HepG2 (cell line): ENCODE measurements around the gene MYLK. TPM values are rescaled to one million over a fixed set of nuclear protein-coding genes. Genes with fewer than 3 reads are reported as not detected.

Experiments used
- ATAC-seq: fragments of 200-7000 bp; cut with Tn5 transposase; 3 replicates; pipeline ENCODE4 v1.9.1; 2020; ENCODE audit warnings: mild to moderate bottlenecking, moderate library complexity
- BruUV-seq: library from RNA; stranded (reverse); fragments of 400-500 nt; replicated peaks from 2 replicates; lab custom pipeline; 2021; lab: Mats Ljungman, UMichigan
- CTCF ChIA-PET: fragments of 300-600 bp; formaldehyde crosslinking; extraction: SDS; loops from one replicate; lab custom pipeline; 2021; ENCODE audit warnings: low total read pairs, inconsistent platforms, low intra/inter-chr PET ratio; lab: Yijun Ruan, JAX
- POLR2A ChIA-PET: fragments of 350-600 bp; sonication (Branson Sonifier 250); formaldehyde crosslinking; loops from one replicate; lab custom pipeline; 2020; ENCODE audit warnings: antibody characterized with exemption, inconsistent platforms; lab: Yijun Ruan, JAX
- DNase-seq: peaks from one replicate; pipeline ENCODE4 v3.0.0-alpha.2; 2015; ENCODE audit warnings: low spot score
- FAIRE-seq: peaks from 3 replicates; lab custom pipeline; 2011; peaks lifted over from hg19 to GRCh38; lab: Jason Lieb, UNC
- H2AFZ ChIP-seq: one replicate; pipeline ENCODE4 v1.6.1; 2011; ENCODE audit warnings: low read length, inconsistent platforms
- H3K27ac ChIP-seq: fragments of 300-600 bp; 3 replicates; pipeline ENCODE4 v1.8.0; 2011; ENCODE audit warnings: mixed run types, mild to moderate bottlenecking, mixed read lengths, low read length, inconsistent platforms; ENCODE audit not compliant: insufficient read depth; ENCODE audit errors: extremely low read length
- H3K27me3 ChIP-seq, 2 experiments: fragments of 200-600 bp in 1 of 2; 2 replicates in 1 of 2; 3 replicates in 1 of 2; pipeline versions ENCODE4 v1.6.0 to v1.8.0; 2011; ENCODE audit warnings: low read length in 2 of 2, mild to moderate bottlenecking in 2 of 2, moderate library complexity in 2 of 2, inconsistent platforms in 1 of 2; ENCODE audit not compliant: insufficient read depth in 2 of 2, control insufficient read depth in 1 of 2
- H3K36me3 ChIP-seq, 2 experiments: fragments of 200-600 bp in 1 of 2; replicated peaks in 1 of 2; 2 replicates in 1 of 2; 3 replicates in 1 of 2; pipeline versions ENCODE4 v1.5.1 to v1.8.0; 2011; ENCODE audit warnings: low read length in 2 of 2, inconsistent platforms in 1 of 2; ENCODE audit not compliant: insufficient read depth in 2 of 2, control insufficient read depth in 1 of 2
- H3K4me1 ChIP-seq: 2 replicates; pipeline ENCODE4 v1.5.1; 2012; ENCODE audit warnings: low read length, inconsistent platforms; ENCODE audit not compliant: insufficient read depth
- H3K4me2 ChIP-seq: 2 replicates; pipeline ENCODE4 v1.6.0; 2011; ENCODE audit warnings: low read depth, low read length, inconsistent platforms
- H3K4me3 ChIP-seq, 3 experiments: fragments of 200-600 bp in 1 of 3; sonication (generic), shearing (Covaris generic) in 1 of 3; replicated peaks in 1 of 3; 2 replicates each; pipeline ENCODE4 v1.5.1; 2011 to 2016; ENCODE audit warnings: low read length in 3 of 3, inconsistent platforms in 2 of 3, low read depth in 2 of 3, mild to moderate bottlenecking in 2 of 3, control low read depth in 1 of 3, mixed read lengths in 1 of 3; ENCODE audit not compliant: insufficient read depth in 1 of 3
- H3K79me2 ChIP-seq: one replicate; pipeline ENCODE4 v1.6.1; 2011; ENCODE audit warnings: low read length, inconsistent platforms; ENCODE audit not compliant: insufficient read depth
- H3K9ac ChIP-seq: 2 replicates; pipeline ENCODE4 v1.6.0; 2011; ENCODE audit warnings: mild to moderate bottlenecking, low read depth, low read length, inconsistent platforms; ENCODE audit not compliant: insufficient read depth
- H3K9me3 ChIP-seq: 2 replicates; pipeline ENCODE4 v1.5.1; 2012; ENCODE audit warnings: mild to moderate bottlenecking, low read length
- H4K20me1 ChIP-seq: 2 replicates; pipeline ENCODE4 v1.6.0; 2011; ENCODE audit warnings: inconsistent platforms, mild to moderate bottlenecking, low read length, moderate library complexity; ENCODE audit not compliant: insufficient read depth
- WGBS: methylation state at CpG from one replicate; pipeline ENCODE4 v1.1.6; 2017; ENCODE audit warnings: low lambda C conversion rate; 5-methylcytosine and 5-hydroxymethylcytosine counted together
- in situ Hi-C: cut with HindIII; loops from 2 replicates; pipeline ENCODE4 v1.10.0; 2017; ENCODE audit warnings: low pct_unique_long_range_greater_than_20kb; ENCODE audit not compliant: extremely low pct_ligation_motif_present
- intact Hi-C: fragments of 100-400 bp; cut with micrococcal nuclease; formaldehyde crosslinking; loops from one replicate; pipeline ENCODE4 v1.10.0; 2022; ENCODE audit not compliant: unreplicated experiment
- polyA plus RNA-seq, 8 experiments: library from polyadenylated mRNA; depleted of rRNA in 3 of 8; stranded (reverse) in 7 of 8; unstranded in 1 of 8; fragments of >200 nt; fragmentation: Illumina TruSeq in 4 of 8; extraction: Trizol in 4 of 8; gene quantifications; 2 replicates each; pipeline versions ENCODE4 v1.2.1 to v1.2.3, GENCODE V29; 2011 to 2016; ENCODE audit warnings: low read depth in 4 of 8, missing spikeins in 1 of 8, mixed read lengths in 1 of 8; ENCODE audit not compliant: insufficient read depth in 1 of 8
- total RNA-seq, 5 experiments: library from RNA; depleted of rRNA; stranded (reverse); fragments of >200 nt; fragmentation: Illumina TruSeq; extraction: Trizol; gene quantifications; 2 replicates each; pipeline ENCODE4 v1.2.3, GENCODE V29; 2016; ENCODE audit warnings: low read depth in 1 of 5
- TF ChIP-seq, protein P1 (sequence below): sonication (generic); formaldehyde crosslinking; IDR thresholded peaks from 2 replicates; pipeline ENCODE4 v1.4.0; 2020; ENCODE audit warnings: missing genetic modification reagents, borderline replicate concordance
- TF ChIP-seq, protein P2 (sequence below), 2 experiments: IDR thresholded peaks; 2 replicates each; pipeline ENCODE4 v1.6.1; 2011 to 2012; ENCODE audit warnings: low read length in 2 of 2, borderline replicate concordance in 1 of 2, low read depth in 1 of 2, mild to moderate bottlenecking in 1 of 2, moderate library complexity in 1 of 2

The MYLK gene
- total and polyA plus RNA-seq, 2 of the 13 experiments (the other 11 are each of a cell fraction or from before 2014, with no cell fraction given), result 10.6 to 34.9 TPM

DNA sequence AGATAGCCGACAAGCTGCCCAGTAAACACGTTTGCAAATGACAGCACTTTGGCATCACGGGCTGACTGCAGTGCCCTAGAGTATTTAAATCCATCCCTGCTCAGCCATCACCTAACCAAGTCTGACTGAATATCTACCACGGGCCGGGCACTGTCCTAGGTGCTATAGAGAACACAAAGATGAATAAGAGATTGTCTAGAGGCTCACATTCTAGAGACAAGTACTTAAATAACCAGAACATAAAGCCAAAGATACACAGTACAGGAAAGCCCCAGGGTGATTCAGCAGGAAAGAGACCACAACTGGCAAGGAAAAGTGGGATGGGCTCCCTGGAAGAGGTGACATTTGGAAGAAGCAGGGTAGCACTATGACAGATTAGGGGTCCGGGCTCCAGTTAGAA lies 103.5 kb downstream of the MYLK start:
- Histone ChIP-seq H4K20me1 (no peaks in the 10 kb centered on the region), H3K27ac (no peak overlapping the region), H2AFZ (no peak overlapping the region), H3K79me2 (peaks cover 29% of the 10 kb centered on the region), H3K9me3 (no peaks in the 10 kb centered on the region), H3K9ac (no peak overlapping the region), H3K4me1 (peaks cover 57% of the 10 kb centered on the region), H3K27me3 (no peaks in the 10 kb centered on the region), H3K36me3 (no peaks in the 10 kb centered on the region; a peak in 2 of 5 replicates), H3K4me2 (no peak overlapping the region), H3K4me3 (no peak overlapping the region)
- ChIA-PET POLR2A (no interaction called here), CTCF (no interaction called here)
- in situ Hi-C loops, result no loop called here
- FAIRE-seq (no peak), DNase-seq (no peak), ATAC-seq (no peak)
- intact Hi-C loops, result no loop called here
- WGBS, result 96% methylated on average over 4 of the region's 6 CpGs
- BruUV-seq, result no TSS peak
- TF ChIP-seq, protein P1, sequence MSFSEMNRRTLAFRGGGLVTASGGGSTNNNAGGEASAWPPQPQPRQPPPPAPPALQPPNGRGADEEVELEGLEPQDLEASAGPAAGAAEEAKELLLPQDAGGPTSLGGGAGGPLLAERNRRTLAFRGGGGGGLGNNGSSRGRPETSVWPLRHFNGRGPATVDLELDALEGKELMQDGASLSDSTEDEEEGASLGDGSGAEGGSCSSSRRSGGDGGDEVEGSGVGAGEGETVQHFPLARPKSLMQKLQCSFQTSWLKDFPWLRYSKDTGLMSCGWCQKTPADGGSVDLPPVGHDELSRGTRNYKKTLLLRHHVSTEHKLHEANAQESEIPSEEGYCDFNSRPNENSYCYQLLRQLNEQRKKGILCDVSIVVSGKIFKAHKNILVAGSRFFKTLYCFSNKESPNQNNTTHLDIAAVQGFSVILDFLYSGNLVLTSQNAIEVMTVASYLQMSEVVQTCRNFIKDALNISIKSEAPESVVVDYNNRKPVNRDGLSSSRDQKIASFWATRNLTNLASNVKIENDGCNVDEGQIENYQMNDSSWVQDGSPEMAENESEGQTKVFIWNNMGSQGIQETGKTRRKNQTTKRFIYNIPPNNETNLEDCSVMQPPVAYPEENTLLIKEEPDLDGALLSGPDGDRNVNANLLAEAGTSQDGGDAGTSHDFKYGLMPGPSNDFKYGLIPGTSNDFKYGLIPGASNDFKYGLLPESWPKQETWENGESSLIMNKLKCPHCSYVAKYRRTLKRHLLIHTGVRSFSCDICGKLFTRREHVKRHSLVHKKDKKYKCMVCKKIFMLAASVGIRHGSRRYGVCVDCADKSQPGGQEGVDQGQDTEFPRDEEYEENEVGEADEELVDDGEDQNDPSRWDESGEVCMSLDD (CRISPR knock-in tag), result no peak
- TF ChIP-seq, protein P2, sequence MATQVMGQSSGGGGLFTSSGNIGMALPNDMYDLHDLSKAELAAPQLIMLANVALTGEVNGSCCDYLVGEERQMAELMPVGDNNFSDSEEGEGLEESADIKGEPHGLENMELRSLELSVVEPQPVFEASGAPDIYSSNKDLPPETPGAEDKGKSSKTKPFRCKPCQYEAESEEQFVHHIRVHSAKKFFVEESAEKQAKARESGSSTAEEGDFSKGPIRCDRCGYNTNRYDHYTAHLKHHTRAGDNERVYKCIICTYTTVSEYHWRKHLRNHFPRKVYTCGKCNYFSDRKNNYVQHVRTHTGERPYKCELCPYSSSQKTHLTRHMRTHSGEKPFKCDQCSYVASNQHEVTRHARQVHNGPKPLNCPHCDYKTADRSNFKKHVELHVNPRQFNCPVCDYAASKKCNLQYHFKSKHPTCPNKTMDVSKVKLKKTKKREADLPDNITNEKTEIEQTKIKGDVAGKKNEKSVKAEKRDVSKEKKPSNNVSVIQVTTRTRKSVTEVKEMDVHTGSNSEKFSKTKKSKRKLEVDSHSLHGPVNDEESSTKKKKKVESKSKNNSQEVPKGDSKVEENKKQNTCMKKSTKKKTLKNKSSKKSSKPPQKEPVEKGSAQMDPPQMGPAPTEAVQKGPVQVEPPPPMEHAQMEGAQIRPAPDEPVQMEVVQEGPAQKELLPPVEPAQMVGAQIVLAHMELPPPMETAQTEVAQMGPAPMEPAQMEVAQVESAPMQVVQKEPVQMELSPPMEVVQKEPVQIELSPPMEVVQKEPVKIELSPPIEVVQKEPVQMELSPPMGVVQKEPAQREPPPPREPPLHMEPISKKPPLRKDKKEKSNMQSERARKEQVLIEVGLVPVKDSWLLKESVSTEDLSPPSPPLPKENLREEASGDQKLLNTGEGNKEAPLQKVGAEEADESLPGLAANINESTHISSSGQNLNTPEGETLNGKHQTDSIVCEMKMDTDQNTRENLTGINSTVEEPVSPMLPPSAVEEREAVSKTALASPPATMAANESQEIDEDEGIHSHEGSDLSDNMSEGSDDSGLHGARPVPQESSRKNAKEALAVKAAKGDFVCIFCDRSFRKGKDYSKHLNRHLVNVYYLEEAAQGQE (IDR thresholded peaks at IDR 0.05; ENCODE audit: borderline replicate concordance in 1 of 2, low read depth in 1 of 2, low read length in 2 of 2), result peak in 1 of 2 experiments; percentile 48; a peak in 1 of 4 replicates
